Stomach (tissue), 4 donors: ENCODE data around the gene CRTAC1.

ENCODE experiments used
- CTCF ChIP-seq, 7 experiments: fragments of 450-650 bp in 4 of 7; fragments of 200-600 bp in 3 of 7; sonication (generic) in 3 of 7; IDR thresholded peaks; one replicate each; pipeline ENCODE4 v1.5.1; 2016 to 2019; ENCODE audit warnings: antibody characterized with exemption in 7 of 7, control low read depth in 2 of 7, mild to moderate bottlenecking in 1 of 7
- EP300 ChIP-seq: sonication (generic); formaldehyde crosslinking; IDR thresholded peaks from one replicate; pipeline ENCODE4 v1.6.1; 2017; ENCODE audit warnings: antibody characterized with exemption

GRCh38 chr10:97827702-97828291, 202.6 kb downstream of the CRTAC1 start:
- TF ChIP-seq CTCF (IDR thresholded peaks at IDR 0.05) (no peak), EP300 (no peak)
